ENCODE data around the gene ZFP36L1. TPM values are rescaled to one million over a fixed set of nuclear protein-coding genes. Genes with fewer than 3 reads are reported as not detected.

The ZFP36L1 gene
- polyA plus RNA-seq, 6 donors from 2014 or later, result 99.2 to 447 (median 302) TPM

- DNase-seq (no peak), ATAC-seq (ENCODE audit: low read depth in 2 of 2) (no peak)
- peaks cover 0 to 9% of the 10 kb centered on the region in 2 donors for H3K36me3 Mint-ChIP-seq
- peaks cover 27 to 59% (median 47%) of the 10 kb centered on the region in 3 donors for H3K4me1 Mint-ChIP-seq
- H3K4me3 Mint-ChIP-seq, result no peak overlapping the region
- no peaks in the 10 kb centered on the region for H3K9me3 Mint-ChIP-seq
- H3K27me3 Mint-ChIP-seq, result no peaks in the 10 kb centered on the region
- peak overlapping the region in 2 of 6 donors; percentile 47 to 56 for H3K27ac Mint-ChIP-seq
Measured at GRCh38 chr14:68782091-68782981, 10.5 kb downstream of the ZFP36L1 start.

- H3K36me3 Mint-ChIP-seq, result no peaks in the 10 kb centered on the region
- H3K4me3 Mint-ChIP-seq, result peak overlapping the region in 2 of 8 donors; percentile 25 to 47
- ATAC-seq (ENCODE audit: low read depth in 2 of 2) (peak in 1 of 2 donors; percentile 11), DNase-seq (no peak)
- H3K9me3 Mint-ChIP-seq, result no peaks in the 10 kb centered on the region
- peak overlapping the region in 4 of 6 donors; percentile 21 to 79 (median 46) for H3K27ac Mint-ChIP-seq
- peaks cover 23 to 50% (median 38%) of the 10 kb centered on the region in 3 donors for H3K4me1 Mint-ChIP-seq
- no peaks in the 10 kb centered on the region for H3K27me3 Mint-ChIP-seq
Measured at GRCh38 chr14:68781161-68782021, 11.5 kb downstream of the ZFP36L1 start.

- Mint-ChIP-seq H3K4me1 (peaks cover 18 to 48% (median 34%) of the 10 kb centered on the region in 3 donors), H3K27me3 (no peaks in the 10 kb centered on the region), H3K36me3 (peaks cover 0 to 5% of the 10 kb centered on the region in 2 donors), H3K9me3 (peaks cover 0 to 3% (median 0%) of the 10 kb centered on the region in 7 donors), H3K4me3 (peak overlapping the region in 2 of 8 donors; percentile 11 to 47), H3K27ac (peak overlapping the region in 2 of 6 donors; percentile 21 to 36)
- DNase-seq, result no peak
- peak; percentile 46 to 58 for ATAC-seq (ENCODE audit: low read depth in 2 of 2)
Measured at GRCh38 chr14:68780358-68781160, 12.3 kb downstream of the ZFP36L1 start.

- peaks cover 15 to 42% (median 29%) of the 10 kb centered on the region in 3 donors for H3K4me1 Mint-ChIP-seq
- ATAC-seq (ENCODE audit: low read depth in 2 of 2) (no peak), DNase-seq (no peak)
- H3K27ac Mint-ChIP-seq, result peak overlapping the region in 3 of 6 donors; percentile 25 to 89 (median 84)
- H3K4me3 Mint-ChIP-seq, result no peak overlapping the region
- H3K9me3 Mint-ChIP-seq, result peaks cover 0 to 6% (median 0%) of the 10 kb centered on the region in 7 donors
- H3K36me3 Mint-ChIP-seq, result peaks cover 0 to 7% of the 10 kb centered on the region in 2 donors
- no peaks in the 10 kb centered on the region for H3K27me3 Mint-ChIP-seq
Measured at GRCh38 chr14:68779761-68780323, 13.0 kb downstream of the ZFP36L1 start.

- ATAC-seq (ENCODE audit: low read depth in 2 of 2) (no peak), DNase-seq (no peak)
- no peak overlapping the region for H3K4me3 Mint-ChIP-seq
- peaks cover 23 to 41% (median 38%) of the 10 kb centered on the region in 3 donors for H3K4me1 Mint-ChIP-seq
- H3K36me3 Mint-ChIP-seq, result peaks cover 0 to 7% of the 10 kb centered on the region in 2 donors
- H3K27ac Mint-ChIP-seq, result no peak overlapping the region
- H3K27me3 Mint-ChIP-seq, result no peaks in the 10 kb centered on the region
- H3K9me3 Mint-ChIP-seq, result peaks cover 0 to 6% (median 0%) of the 10 kb centered on the region in 7 donors
Measured at GRCh38 chr14:68777644-68778043, 15.2 kb downstream of the ZFP36L1 start.

GRCh38 chr14:68775614-68776126, 17.2 kb downstream of the ZFP36L1 start:
- Mint-ChIP-seq H3K4me1 (peaks cover 31 to 38% (median 32%) of the 10 kb centered on the region in 3 donors), H3K4me3 (no peak overlapping the region), H3K27me3 (no peaks in the 10 kb centered on the region), H3K9me3 (peaks cover 0 to 6% (median 0%) of the 10 kb centered on the region in 7 donors), H3K36me3 (peaks cover 0 to 7% of the 10 kb centered on the region in 2 donors), H3K27ac (peak overlapping the region in 3 of 6 donors; percentile 54 to 94 (median 56))
- ATAC-seq (ENCODE audit: low read depth in 2 of 2) (no peak), DNase-seq (no peak)

GRCh38 chr14:68774771-68775613, 17.9 kb downstream of the ZFP36L1 start:
- Mint-ChIP-seq H3K27ac (peak overlapping the region in 2 of 6 donors; percentile 27 to 56), H3K4me3 (no peak overlapping the region), H3K4me1 (peaks cover 28 to 34% (median 30%) of the 10 kb centered on the region in 3 donors), H3K9me3 (peaks cover 0 to 6% (median 0%) of the 10 kb centered on the region in 7 donors), H3K27me3 (no peaks in the 10 kb centered on the region), H3K36me3 (peaks cover 0 to 7% of the 10 kb centered on the region in 2 donors)
- DNase-seq, result no peak
- no peak for ATAC-seq (ENCODE audit: low read depth in 2 of 2)

- no peak for ATAC-seq (ENCODE audit: low read depth in 2 of 2)
- DNase-seq, result no peak
- no peak overlapping the region for H3K4me3 Mint-ChIP-seq
- peaks cover 0 to 6% (median 0%) of the 10 kb centered on the region in 7 donors for H3K9me3 Mint-ChIP-seq
- H3K4me1 Mint-ChIP-seq, result peaks cover 30 to 35% (median 35%) of the 10 kb centered on the region in 3 donors
- peaks cover 0 to 7% of the 10 kb centered on the region in 2 donors for H3K36me3 Mint-ChIP-seq
- H3K27ac Mint-ChIP-seq, result peak overlapping the region in 1 of 6 donors; percentile 56
- no peaks in the 10 kb centered on the region for H3K27me3 Mint-ChIP-seq
Measured at GRCh38 chr14:68772761-68773381, 20.0 kb downstream of the ZFP36L1 start.

- H3K4me3 Mint-ChIP-seq, result peak overlapping the region in 6 of 8 donors; percentile 2 to 74 (median 34)
- peak overlapping the region in 1 of 6 donors; percentile 87 for H3K27ac Mint-ChIP-seq
- peaks cover 0 to 7% of the 10 kb centered on the region in 2 donors for H3K36me3 Mint-ChIP-seq
- peaks cover 0 to 6% (median 0%) of the 10 kb centered on the region in 7 donors for H3K9me3 Mint-ChIP-seq
- ATAC-seq (ENCODE audit: low read depth in 2 of 2) (no peak), DNase-seq (no peak)
- H3K27me3 Mint-ChIP-seq, result no peaks in the 10 kb centered on the region
- peaks cover 30 to 45% (median 38%) of the 10 kb centered on the region in 3 donors for H3K4me1 Mint-ChIP-seq
Measured at GRCh38 chr14:68771631-68772030, 21.2 kb downstream of the ZFP36L1 start.

GRCh38 chr14:68770553-68771286, 22.1 kb downstream of the ZFP36L1 start:
- Mint-ChIP-seq H3K27ac (peak overlapping the region in 3 of 6 donors; percentile 13 to 87 (median 65)), H3K9me3 (peaks cover 0 to 4% (median 0%) of the 10 kb centered on the region in 7 donors), H3K36me3 (peaks cover 0 to 4% of the 10 kb centered on the region in 2 donors), H3K27me3 (no peaks in the 10 kb centered on the region), H3K4me3 (peak overlapping the region in 2 of 8 donors; percentile 21 to 32), H3K4me1 (peaks cover 29 to 42% (median 33%) of the 10 kb centered on the region in 3 donors)
- DNase-seq, result no peak
- ATAC-seq (ENCODE audit: low read depth in 2 of 2), result no peak

Data from naive B cell (primary cell).